SK-N-MC (cell line): ENCODE data around the gene ADGRA1.

Experiments used
- EZH2 ChIP-seq: fragments of 200-600 bp; sonication (generic); IDR thresholded peaks from one replicate; pipeline ENCODE4 v1.6.1; 2017; ENCODE audit warnings: antibody characterized with exemption
- FOXP2 ChIP-seq: optimal IDR thresholded peaks from 2 replicates; pipeline ENCODE3; 2011; ENCODE audit warnings: mild to moderate bottlenecking, moderate library complexity; ENCODE audit not compliant: insufficient read depth; ENCODE audit errors: extremely low read length, control extremely low read depth
- POLR2AphosphoS5 ChIP-seq: IDR thresholded peaks from 2 replicates; pipeline ENCODE4 v1.6.1; 2012; ENCODE audit warnings: mild to moderate bottlenecking, low read depth, low read length, borderline replicate concordance

- TF ChIP-seq EZH2 = no peak
- TF ChIP-seq POLR2AphosphoS5 = no peak
- TF ChIP-seq FOXP2 = no peak
Observed at GRCh38 chr10:133101416-133101810, 13.7 kb downstream of the ADGRA1 start.
